Dendritic cell treated with granulocyte-macrophage colony-stimulating factor and Interleukin-4, amounts not matched to agents 40 ng/mL and 50 ng/mL, for 4 days (primary cell): Measurements from ENCODE around the gene COX11.

Source experiments
- H3K27ac Mint-ChIP-seq: one replicate; pipeline ENCODE4 v1.8.0; 2022; ENCODE audit warnings: mild to moderate bottlenecking, mixed read lengths
- H3K27me3 Mint-ChIP-seq: one replicate; pipeline ENCODE4 v1.8.0; 2022; ENCODE audit warnings: mild to moderate bottlenecking, mixed read lengths
- H3K36me3 Mint-ChIP-seq: one replicate; pipeline ENCODE4 v1.8.0; 2022; ENCODE audit warnings: low read depth, mixed read lengths
- H3K4me1 Mint-ChIP-seq: one replicate; pipeline ENCODE4 v1.8.0; 2022; ENCODE audit warnings: low read depth, mixed read lengths
- H3K4me3 Mint-ChIP-seq: one replicate; pipeline ENCODE4 v1.8.0; 2022; ENCODE audit warnings: mild to moderate bottlenecking, moderate library complexity, mixed read lengths
- H3K9me3 Mint-ChIP-seq: one replicate; pipeline ENCODE4 v1.8.0; 2022; ENCODE audit warnings: mixed read lengths
- intact Hi-C: fragments of 100-400 bp; cut with micrococcal nuclease; formaldehyde crosslinking; loops from one replicate; pipeline ENCODE4 v1.15.0; 2022

The COX11 gene

DNA sequence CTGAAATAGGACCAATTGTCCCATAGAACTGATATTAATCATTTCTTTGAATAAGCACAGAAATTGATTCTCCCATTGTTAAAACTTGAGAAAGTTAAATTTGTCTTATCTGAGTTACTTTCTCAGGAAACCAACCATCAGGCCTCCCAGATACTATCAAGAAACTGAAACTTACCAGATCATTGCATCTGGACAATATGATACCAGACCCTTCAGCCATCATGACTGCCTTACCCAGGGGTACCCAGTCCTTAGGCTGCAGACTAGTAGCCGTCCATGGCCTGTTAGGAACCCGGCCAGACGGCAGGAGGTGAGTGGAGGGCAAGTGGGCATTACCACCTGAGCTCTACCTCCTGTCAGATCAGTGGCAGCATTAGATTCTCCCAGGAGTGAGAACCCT, 7.9 kb upstream of the COX11 start:
- no peaks in the 10 kb centered on the region for H3K36me3 Mint-ChIP-seq
- intact Hi-C loops = loop anchor here (10.0 kb wide), 1 partner anchor 778 kb away; the partner anchor contains the start of gene PCTP
- no peak overlapping the region for H3K4me3 Mint-ChIP-seq
- no peaks in the 10 kb centered on the region for H3K9me3 Mint-ChIP-seq
- no peak overlapping the region for H3K27ac Mint-ChIP-seq
- H3K4me1 Mint-ChIP-seq = no peaks in the 10 kb centered on the region
- H3K27me3 Mint-ChIP-seq = no peaks in the 10 kb centered on the region

DNA sequence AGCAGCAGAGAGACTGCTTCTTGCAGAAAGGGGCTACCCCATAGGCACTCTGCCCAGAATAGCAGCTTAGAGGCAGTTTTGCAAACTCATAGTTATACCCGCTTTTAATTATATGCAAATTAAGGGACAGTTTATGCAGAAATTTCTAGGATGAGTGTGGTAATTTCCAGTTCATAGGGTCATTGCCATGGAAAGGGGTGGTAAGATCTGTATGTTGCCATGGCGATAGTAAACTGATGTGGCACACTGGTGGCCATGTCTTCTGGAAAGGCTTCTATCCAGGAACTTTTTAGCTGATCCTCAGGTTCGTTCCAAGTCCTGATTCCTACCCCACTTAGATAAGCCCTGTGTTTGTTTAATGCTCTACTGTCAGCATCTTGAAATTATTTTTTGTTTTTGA, 6.3 kb upstream of the COX11 start:
- H3K4me3 Mint-ChIP-seq = no peak overlapping the region
- H3K9me3 Mint-ChIP-seq = no peaks in the 10 kb centered on the region
- H3K4me1 Mint-ChIP-seq = no peaks in the 10 kb centered on the region
- H3K36me3 Mint-ChIP-seq = no peaks in the 10 kb centered on the region
- no peak overlapping the region for H3K27ac Mint-ChIP-seq
- intact Hi-C loops = loop anchor here (10.0 kb wide), 1 partner anchor 780 kb away; the partner anchor contains the start of gene PCTP
- no peaks in the 10 kb centered on the region for H3K27me3 Mint-ChIP-seq

- H3K27ac Mint-ChIP-seq = no peak overlapping the region
- no peak overlapping the region for H3K4me3 Mint-ChIP-seq
- H3K36me3 Mint-ChIP-seq = no peaks in the 10 kb centered on the region
- intact Hi-C loops = loop anchor here (10.0 kb wide), 1 partner anchor 782 kb away; the partner anchor contains the start of gene PCTP
- H3K27me3 Mint-ChIP-seq = no peaks in the 10 kb centered on the region
- H3K9me3 Mint-ChIP-seq = no peaks in the 10 kb centered on the region
- H3K4me1 Mint-ChIP-seq = peaks cover 2% of the 10 kb centered on the region
Measured at GRCh38 chr17:54972406-54973138, 4.1 kb upstream of the COX11 start.

GRCh38 chr17:54971901-54972300, 3.4 kb upstream of the COX11 start:
- Mint-ChIP-seq H3K27ac (no peak overlapping the region), H3K9me3 (no peaks in the 10 kb centered on the region), H3K4me3 (no peak overlapping the region), H3K27me3 (no peaks in the 10 kb centered on the region), H3K4me1 (peaks cover 7% of the 10 kb centered on the region), H3K36me3 (no peaks in the 10 kb centered on the region)
- intact Hi-C loops = loop anchor here (10.0 kb wide), 1 partner anchor 783 kb away; the partner anchor contains the start of gene PCTP

GRCh38 chr17:54971147-54971546, 2.7 kb upstream of the COX11 start:
- no peaks in the 10 kb centered on the region for H3K27me3 Mint-ChIP-seq
- peaks cover 13% of the 10 kb centered on the region for H3K4me1 Mint-ChIP-seq
- intact Hi-C loops = loop anchor here (10.0 kb wide), 1 partner anchor 784 kb away; the partner anchor contains the start of gene PCTP
- H3K36me3 Mint-ChIP-seq = no peaks in the 10 kb centered on the region
- no peaks in the 10 kb centered on the region for H3K9me3 Mint-ChIP-seq
- H3K4me3 Mint-ChIP-seq = no peak overlapping the region
- H3K27ac Mint-ChIP-seq = no peak overlapping the region

DNA sequence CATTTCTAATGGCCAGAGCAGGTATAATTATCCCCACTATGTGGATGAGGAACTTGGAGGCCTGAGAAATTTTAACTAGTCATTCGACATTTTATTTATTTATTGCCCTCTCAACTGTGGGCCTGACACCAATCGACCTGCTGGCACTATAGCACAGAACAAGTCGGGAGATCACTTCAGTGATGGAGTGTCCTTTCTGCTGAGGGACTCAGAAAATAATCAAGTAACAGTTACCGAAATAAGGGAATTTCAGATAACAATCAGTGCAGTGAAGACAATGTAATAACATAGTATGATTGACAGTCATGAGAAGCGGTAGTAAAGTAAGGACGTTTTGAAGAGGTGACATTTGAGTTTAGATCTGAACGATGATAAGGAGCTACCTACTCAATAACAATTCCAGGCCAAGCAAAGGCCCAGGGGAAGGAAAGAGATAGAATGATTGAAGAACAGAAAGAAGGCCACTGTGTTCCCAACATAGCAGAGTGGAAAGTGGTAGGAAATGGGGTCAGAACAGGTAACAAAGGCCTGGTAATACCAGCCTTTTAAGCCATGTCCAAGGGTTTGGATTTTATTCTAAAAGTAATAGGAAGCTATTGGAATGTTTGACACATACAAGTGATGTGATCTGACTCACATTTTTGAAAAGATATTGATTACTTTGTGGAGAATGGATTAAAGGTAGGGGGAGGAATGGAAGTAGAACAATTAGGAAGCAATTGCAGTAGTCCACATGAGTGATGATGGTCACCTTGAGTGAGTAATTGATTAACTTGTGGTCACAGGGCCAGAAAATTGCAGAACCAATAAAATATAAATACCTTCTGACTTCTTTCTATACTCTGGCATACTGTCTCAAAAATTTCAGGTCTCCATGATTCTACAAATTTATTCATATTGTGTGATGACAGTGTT, 1.5 kb upstream of the COX11 start:
- intact Hi-C loops = loop anchor here (10.0 kb wide), 1 partner anchor 785 kb away; the partner anchor contains the start of gene PCTP
- peaks cover 13% of the 10 kb centered on the region for H3K4me1 Mint-ChIP-seq
- H3K27me3 Mint-ChIP-seq = no peaks in the 10 kb centered on the region
- no peak overlapping the region for H3K4me3 Mint-ChIP-seq
- no peaks in the 10 kb centered on the region for H3K36me3 Mint-ChIP-seq
- H3K27ac Mint-ChIP-seq = no peak overlapping the region
- H3K9me3 Mint-ChIP-seq = no peaks in the 10 kb centered on the region

DNA sequence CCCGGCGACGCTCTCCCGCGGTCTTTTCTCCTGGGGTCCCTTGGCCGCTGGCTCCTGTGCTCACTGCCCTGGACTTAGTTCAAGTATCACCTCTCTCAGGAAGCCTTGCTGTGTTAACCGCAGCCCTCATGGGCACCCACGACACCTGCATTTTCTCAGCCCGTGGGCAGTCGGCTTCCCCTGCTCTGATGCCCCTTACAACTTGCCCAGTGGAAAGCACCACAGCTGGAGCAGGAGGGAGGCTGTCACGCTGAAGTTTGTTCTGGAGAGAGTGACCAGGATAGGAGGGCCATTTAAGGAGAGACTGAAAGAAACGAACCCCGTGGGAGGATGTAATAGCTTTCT, 506 bp upstream of the COX11 start:
- Mint-ChIP-seq H3K9me3 (no peaks in the 10 kb centered on the region), H3K27me3 (no peaks in the 10 kb centered on the region), H3K36me3 (no peaks in the 10 kb centered on the region), H3K4me3 (no peak overlapping the region), H3K27ac (no peak overlapping the region), H3K4me1 (peaks cover 13% of the 10 kb centered on the region)
- intact Hi-C loops = no loop called here

DNA sequence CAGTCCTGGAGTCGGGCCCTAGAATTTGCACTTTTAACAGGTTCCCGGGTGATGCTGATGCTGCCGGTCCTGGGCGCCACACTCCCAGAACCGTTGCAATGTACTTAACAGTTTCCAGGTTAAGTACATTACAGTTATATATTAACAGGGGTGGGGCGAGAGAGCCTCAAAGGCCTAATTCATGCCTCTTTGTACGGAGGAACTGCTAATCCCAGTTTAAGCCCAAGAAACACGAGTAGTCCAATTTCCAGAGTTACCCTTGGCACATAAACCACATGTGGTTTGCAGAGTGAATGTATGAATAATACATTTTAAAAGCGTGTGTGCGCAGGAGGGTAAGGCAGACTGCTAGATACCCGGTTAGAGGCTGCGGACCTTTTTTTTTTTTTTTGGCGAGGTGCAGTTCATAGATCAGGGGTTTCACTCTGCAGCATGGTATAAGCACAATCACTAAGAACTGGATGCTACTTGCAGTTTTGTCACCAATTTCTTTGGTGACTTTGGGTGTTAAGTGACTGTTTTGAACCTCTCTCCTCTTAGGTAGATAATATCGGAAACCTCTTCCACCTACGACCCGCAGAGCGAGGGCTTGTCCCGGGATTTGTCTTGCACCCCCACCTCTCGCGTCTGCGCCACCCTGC, 713 bp downstream of the COX11 start:
- intact Hi-C loops = no loop called here
- Mint-ChIP-seq H3K27ac (no peak overlapping the region), H3K4me1 (peaks cover 13% of the 10 kb centered on the region)

GRCh38 chr17:54956791-54957190, 11.7 kb downstream of the COX11 start:
- Mint-ChIP-seq H3K36me3 (peaks cover 36% of the 10 kb centered on the region), H3K4me3 (no peak overlapping the region), H3K27me3 (no peaks in the 10 kb centered on the region), H3K9me3 (no peaks in the 10 kb centered on the region), H3K27ac (no peak overlapping the region), H3K4me1 (no peaks in the 10 kb centered on the region)
- intact Hi-C loops = no loop called here

More for the DNA sequence above, 713 bp downstream of the COX11 start:
- no peaks in the 10 kb centered on the region for H3K36me3 Mint-ChIP-seq
- H3K9me3 Mint-ChIP-seq = no peaks in the 10 kb centered on the region
- H3K27me3 Mint-ChIP-seq = no peaks in the 10 kb centered on the region
- H3K4me3 Mint-ChIP-seq = no peak overlapping the region

GRCh38 chr17:54951286-54951685, 17.2 kb downstream of the COX11 start:
- H3K27ac Mint-ChIP-seq = no peak overlapping the region
- no peaks in the 10 kb centered on the region for H3K4me1 Mint-ChIP-seq
- H3K27me3 Mint-ChIP-seq = no peaks in the 10 kb centered on the region
- intact Hi-C loops = no loop called here
- H3K4me3 Mint-ChIP-seq = no peak overlapping the region
- no peaks in the 10 kb centered on the region for H3K9me3 Mint-ChIP-seq
- H3K36me3 Mint-ChIP-seq = no peaks in the 10 kb centered on the region

- intact Hi-C loops = no loop called here
- Mint-ChIP-seq H3K27me3 (no peaks in the 10 kb centered on the region), H3K36me3 (no peaks in the 10 kb centered on the region), H3K9me3 (no peaks in the 10 kb centered on the region), H3K4me1 (no peaks in the 10 kb centered on the region), H3K4me3 (no peak overlapping the region), H3K27ac (no peak overlapping the region)
Measured at GRCh38 chr17:54950116-54950515, 18.3 kb downstream of the COX11 start.

- Mint-ChIP-seq H3K27me3 (no peaks in the 10 kb centered on the region), H3K27ac (no peak overlapping the region)
Measured at GRCh38 chr17:54948380-54948779, 20.1 kb downstream of the COX11 start.

GRCh38 chr17:54947396-54947795, 21.1 kb downstream of the COX11 start:
- H3K9me3 Mint-ChIP-seq = no peaks in the 10 kb centered on the region
- intact Hi-C loops = no loop called here
- no peaks in the 10 kb centered on the region for H3K4me1 Mint-ChIP-seq
- no peaks in the 10 kb centered on the region for H3K27me3 Mint-ChIP-seq
- no peak overlapping the region for H3K4me3 Mint-ChIP-seq
- no peak overlapping the region for H3K27ac Mint-ChIP-seq
- H3K36me3 Mint-ChIP-seq = no peaks in the 10 kb centered on the region

More at GRCh38 chr17:54948380-54948779, 20.1 kb downstream of the COX11 start:
- Mint-ChIP-seq H3K36me3 (no peaks in the 10 kb centered on the region), H3K9me3 (no peaks in the 10 kb centered on the region), H3K4me1 (no peaks in the 10 kb centered on the region), H3K4me3 (no peak overlapping the region)
- intact Hi-C loops = no loop called here

GRCh38 chr17:54945671-54946070, 22.8 kb downstream of the COX11 start:
- intact Hi-C loops = no loop called here
- Mint-ChIP-seq H3K4me1 (no peaks in the 10 kb centered on the region), H3K27me3 (no peaks in the 10 kb centered on the region), H3K27ac (no peak overlapping the region), H3K36me3 (no peaks in the 10 kb centered on the region), H3K9me3 (no peaks in the 10 kb centered on the region), H3K4me3 (no peak overlapping the region)
